Neural crest cell (in vitro differentiated cells): ENCODE data around the gene SGMS1. TPM values are rescaled to one million over a fixed set of nuclear protein-coding genes. Genes with fewer than 3 reads are reported as not detected.

ENCODE experiments used
- DNase-seq: peaks from one replicate; pipeline ENCODE4 v3.0.0; 2021; ENCODE audit warnings: low read depth, mixed read lengths, low spot score
- H3K27ac Mint-ChIP-seq: one replicate; pipeline ENCODE4 v1.8.0; 2021; ENCODE audit warnings: mild to moderate bottlenecking, mixed read lengths; ENCODE audit not compliant: unreplicated experiment
- H3K27me3 Mint-ChIP-seq: 2 replicates; pipeline ENCODE4 v1.8.0; 2021; ENCODE audit warnings: low read depth, mild to moderate bottlenecking, mixed read lengths
- H3K36me3 Mint-ChIP-seq: 2 replicates; pipeline ENCODE4 v1.8.0; 2021; ENCODE audit warnings: low read depth, mild to moderate bottlenecking, mixed read lengths
- H3K4me1 Mint-ChIP-seq: 2 replicates; pipeline ENCODE4 v1.8.0; 2021; ENCODE audit warnings: mixed read lengths
- H3K4me3 Mint-ChIP-seq: one replicate; pipeline ENCODE4 v1.8.0; 2021; ENCODE audit warnings: mild to moderate bottlenecking, mixed read lengths
- H3K9me3 Mint-ChIP-seq: 2 replicates; pipeline ENCODE4 v1.8.0; 2021; ENCODE audit warnings: mixed read lengths
- CTCF ChIP-seq: fragments of 200-600 bp; sonication (generic); conservative IDR thresholded peaks from 2 replicates; pipeline ENCODE4 v1.5.0; 2021; ENCODE audit warnings: antibody characterized with exemption, mild to moderate bottlenecking
- total RNA-seq: library from RNA; stranded (reverse); gene quantifications from 2 replicates; pipeline ENCODE4 v1.2.1, GENCODE V29; 2021

SGMS1 gene
- total RNA-seq, 1 donor from 2014 or later: 14.4 TPM

- DNase-seq: no peak
- TF ChIP-seq CTCF: no peak
- H3K27me3 Mint-ChIP-seq: no peaks in the 10 kb centered on the region
- no peak overlapping the region for H3K27ac Mint-ChIP-seq
- no peaks in the 10 kb centered on the region for H3K36me3 Mint-ChIP-seq
- no peaks in the 10 kb centered on the region for H3K9me3 Mint-ChIP-seq
- no peaks in the 10 kb centered on the region for H3K4me1 Mint-ChIP-seq
- H3K4me3 Mint-ChIP-seq: no peak overlapping the region
Measured at GRCh38 chr10:50334273-50334672, 289.5 kb downstream of the SGMS1 start.

GRCh38 chr10:50333872-50334271 lies 289.9 kb downstream of the SGMS1 start:
- Mint-ChIP-seq H3K36me3 (no peaks in the 10 kb centered on the region), H3K4me1 (no peaks in the 10 kb centered on the region), H3K9me3 (no peaks in the 10 kb centered on the region), H3K4me3 (no peak overlapping the region), H3K27me3 (no peaks in the 10 kb centered on the region), H3K27ac (no peak overlapping the region)
- TF ChIP-seq CTCF: no peak
- DNase-seq: no peak

DNA sequence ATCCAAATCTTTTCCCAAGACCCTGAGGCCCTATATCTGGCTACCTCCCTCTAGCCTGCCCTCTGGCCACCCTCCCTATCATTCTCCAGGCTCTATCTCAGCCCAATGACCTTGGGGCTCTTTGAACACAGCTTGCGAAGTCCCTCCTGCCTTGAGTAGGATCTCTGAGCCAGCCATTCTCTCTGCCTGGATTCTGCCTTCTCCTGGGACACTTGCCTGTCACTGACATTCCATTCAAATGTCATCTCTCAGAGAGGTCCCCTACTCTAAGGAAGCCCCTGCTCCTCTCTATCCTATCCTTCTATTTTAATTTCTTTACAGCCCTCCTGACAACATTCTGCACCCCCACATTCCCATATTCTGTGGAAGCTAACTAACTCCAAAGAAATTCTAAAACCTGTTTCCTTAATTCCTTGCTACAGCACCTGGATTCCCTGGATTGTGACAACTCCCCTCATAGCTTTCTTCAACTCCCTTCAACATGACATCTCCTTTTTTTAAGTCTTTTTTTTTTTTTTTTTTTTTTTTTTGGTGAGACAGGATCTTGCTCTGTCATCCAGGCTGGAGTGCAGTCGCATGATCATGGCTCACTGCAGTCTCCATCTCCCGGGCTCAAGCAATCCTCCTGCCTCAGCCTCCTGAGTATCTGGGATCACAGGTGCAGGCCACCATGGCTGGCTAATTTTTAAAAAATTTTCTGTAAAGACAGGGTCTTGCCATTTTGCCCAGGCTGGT lies 291.5 kb downstream of the SGMS1 start:
- Mint-ChIP-seq H3K4me3 (no peak overlapping the region), H3K27ac (no peak overlapping the region), H3K27me3 (no peaks in the 10 kb centered on the region)

GRCh38 chr10:50331486-50331885 lies 292.3 kb downstream of the SGMS1 start:
- H3K9me3 Mint-ChIP-seq: no peaks in the 10 kb centered on the region
- no peaks in the 10 kb centered on the region for H3K4me1 Mint-ChIP-seq
- no peak for DNase-seq
- no peaks in the 10 kb centered on the region for H3K36me3 Mint-ChIP-seq
- H3K4me3 Mint-ChIP-seq: no peak overlapping the region
- no peak overlapping the region for H3K27ac Mint-ChIP-seq
- no peak for TF ChIP-seq CTCF
- no peaks in the 10 kb centered on the region for H3K27me3 Mint-ChIP-seq

More for the DNA sequence above, 291.5 kb downstream of the SGMS1 start:
- DNase-seq: no peak
- Mint-ChIP-seq H3K36me3 (no peaks in the 10 kb centered on the region), H3K9me3 (no peaks in the 10 kb centered on the region), H3K4me1 (no peaks in the 10 kb centered on the region)
- no peak for TF ChIP-seq CTCF

DNA sequence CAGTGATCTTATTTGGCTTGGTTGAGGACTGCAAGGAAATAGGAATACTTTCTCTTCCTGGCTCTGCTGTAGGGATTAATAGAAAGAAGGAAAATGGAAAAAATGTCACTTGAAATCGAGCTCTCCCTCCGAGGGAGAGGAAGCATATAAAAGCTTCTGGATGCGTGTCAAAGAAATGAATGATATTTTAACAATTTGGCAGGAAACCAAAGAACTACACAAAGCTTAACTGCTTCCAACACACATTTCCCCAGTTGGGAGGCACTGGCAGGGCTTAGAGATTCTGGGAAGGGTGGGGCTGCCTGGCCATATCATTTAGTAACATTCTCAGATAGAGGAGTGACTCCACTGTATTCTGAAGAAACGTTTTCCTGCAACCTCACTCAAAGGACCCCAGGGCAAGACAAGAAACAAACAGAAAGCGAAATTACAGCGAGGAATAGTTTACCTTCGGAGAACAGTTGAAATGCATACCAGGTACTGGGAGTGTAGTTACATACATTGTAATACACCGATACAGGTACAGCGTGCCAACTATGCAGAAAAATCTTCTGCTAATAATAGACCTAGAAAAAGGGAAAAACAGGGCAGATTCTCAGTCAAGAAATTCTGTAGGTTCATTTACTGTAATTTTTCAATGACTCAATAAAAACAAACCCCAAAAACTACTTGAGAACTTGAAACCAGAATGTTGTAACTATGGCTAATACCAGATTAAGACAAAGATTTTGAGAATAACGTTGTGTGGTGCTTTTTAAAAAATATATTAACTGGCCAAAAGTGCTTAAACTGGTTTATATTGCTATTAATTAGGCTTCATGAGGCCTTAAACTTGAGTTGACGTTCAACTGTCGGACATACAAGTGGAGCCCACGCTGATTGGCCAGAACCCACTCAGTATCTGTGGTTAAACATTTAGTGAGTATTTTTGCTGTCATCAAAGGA lies 296.7 kb downstream of the SGMS1 start:
- H3K4me1 Mint-ChIP-seq: peaks cover 2% of the 10 kb centered on the region

More for the DNA sequence above, 296.7 kb downstream of the SGMS1 start:
- Mint-ChIP-seq H3K36me3 (no peaks in the 10 kb centered on the region), H3K27me3 (no peaks in the 10 kb centered on the region), H3K4me3 (no peak overlapping the region), H3K27ac (no peak overlapping the region), H3K9me3 (no peaks in the 10 kb centered on the region)
- DNase-seq: no peak
- no peak for TF ChIP-seq CTCF
